Left renal pelvis (tissue), 4 donors: ENCODE results near the gene FOXD4L3. TPM values are rescaled to one million over a fixed set of nuclear protein-coding genes. Genes with fewer than 3 reads are reported as not detected.
"Not testable (repeated sequence)": the region's sequence is repeated elsewhere in the genome, so short reads cannot be mapped to it uniquely, and the experiment has no call there.

Experiments
- DNase-seq, 4 donors: peaks; one replicate each; pipeline ENCODE4 v3.0.0-alpha.2; 2013; ENCODE audit warnings: low read depth in 4 of 4, low spot score in 3 of 4
- polyA plus RNA-seq, 4 donors: library from polyadenylated mRNA; unstranded; fragments of 120-200 nt; gene quantifications; one replicate each; pipeline ENCODE4 v1.2.1, GENCODE V29; 2013; ENCODE audit not compliant: insufficient read length in 4 of 4

FOXD4L3 gene
- polyA plus RNA-seq, result not detected

DNA sequence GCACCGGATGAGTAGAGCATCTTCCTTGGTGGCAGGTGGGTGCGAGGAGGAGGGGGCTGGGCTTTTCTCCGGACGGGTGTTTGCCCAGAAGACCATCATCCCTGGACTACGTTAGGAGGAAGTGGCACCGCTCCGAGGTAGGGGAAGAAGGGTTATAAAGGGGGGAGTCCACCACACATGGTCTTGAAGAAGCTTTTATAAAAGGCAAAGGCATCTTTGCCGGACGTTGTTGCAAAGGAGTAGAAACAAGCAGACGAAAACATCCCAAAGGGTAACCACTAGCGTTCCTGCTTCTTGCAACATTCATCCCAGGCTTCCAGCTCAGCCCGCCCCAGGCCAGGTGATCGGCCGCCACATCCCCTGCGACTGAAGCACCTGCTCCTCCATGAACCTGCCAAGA, at the start of gene FOXD4L3:
Gene FOXD4L3 (plus strand): TSS at position 301 of the 400 bp plus-strand sequence. CDS start 85 bp downstream, at position 386.
- DNase-seq, result not testable (repeated sequence)

DNA sequence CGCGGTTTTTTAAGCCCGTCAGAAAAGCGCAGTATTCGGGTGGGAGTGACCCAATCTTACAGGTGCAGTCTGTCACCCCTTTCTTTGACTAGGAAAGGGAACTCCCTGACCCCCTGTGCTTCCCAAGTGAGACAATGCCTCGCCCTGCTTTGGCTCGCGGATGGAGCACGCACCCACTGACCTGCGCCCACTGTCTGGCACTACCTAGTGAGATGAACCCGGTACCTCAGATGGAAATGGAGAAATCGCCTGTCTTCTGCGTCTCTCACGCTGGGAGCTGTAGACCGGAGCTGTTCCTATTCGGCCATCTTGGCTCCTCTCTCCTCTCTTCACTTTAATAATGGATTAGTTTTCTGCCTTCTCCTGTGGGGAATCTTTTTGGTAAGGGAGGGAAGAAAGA, 21.6 kb upstream of the FOXD4L3 start:
- DNase-seq, result not testable (repeated sequence)

DNA sequence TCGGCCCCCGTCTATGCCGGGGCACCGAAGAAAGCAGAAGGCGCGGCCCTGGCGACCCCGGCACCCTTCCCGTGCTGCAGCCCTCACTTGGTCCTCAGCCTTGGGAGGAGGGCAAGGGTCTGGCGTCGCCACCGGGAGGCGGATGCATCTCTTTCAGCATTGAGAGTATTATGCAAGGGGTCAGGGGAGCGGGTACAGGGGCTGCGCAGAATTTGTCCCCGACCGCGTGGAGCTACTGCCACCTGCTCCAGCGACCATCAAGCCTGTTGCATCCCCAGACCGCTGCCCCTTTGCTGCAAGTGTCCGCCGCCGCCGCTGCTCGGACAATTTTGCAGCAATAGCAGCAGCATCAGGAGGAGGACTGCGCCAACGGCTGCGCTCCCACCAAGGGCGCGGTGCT, 1.1 kb downstream of the FOXD4L3 start:
- not testable (repeated sequence) for DNase-seq

DNA sequence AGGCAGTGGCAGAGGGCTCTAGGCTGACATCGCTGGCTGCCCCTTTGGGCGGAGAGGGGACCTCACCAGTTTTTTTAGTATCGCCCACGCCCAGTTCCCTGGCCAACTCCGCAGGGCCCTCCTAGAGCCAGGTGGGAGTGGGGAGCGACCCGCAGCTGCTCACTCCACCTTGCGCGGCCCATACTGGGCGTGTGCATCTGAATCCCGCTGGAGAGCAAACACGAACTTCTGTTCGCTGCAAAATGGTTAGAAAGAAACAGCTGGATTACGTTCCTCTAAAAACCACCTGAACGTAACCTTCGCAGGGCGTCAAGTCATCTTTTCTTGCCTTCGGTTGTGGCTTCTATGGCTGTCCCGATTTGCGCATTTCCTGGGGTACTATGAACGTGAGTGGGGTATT, 1.5 kb downstream of the FOXD4L3 start:
- not testable (repeated sequence) for DNase-seq

DNA sequence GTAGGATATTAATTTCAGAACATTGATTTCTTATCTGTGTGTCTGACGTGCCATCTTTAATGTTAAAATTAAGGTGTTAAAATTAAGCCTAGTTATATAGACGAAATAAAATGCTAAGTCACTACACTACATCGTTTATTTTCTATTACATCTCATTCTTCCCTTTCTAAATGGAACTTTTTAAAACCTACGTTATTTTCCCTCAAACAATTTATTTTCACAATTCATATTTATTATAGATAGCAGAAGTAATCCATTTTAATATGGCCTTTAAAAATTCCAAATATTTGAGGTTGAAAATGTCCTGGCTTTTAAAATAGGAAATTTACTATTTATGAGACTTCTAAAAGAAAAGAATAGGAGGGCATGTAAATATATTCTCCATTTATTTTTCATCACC, 2.1 kb downstream of the FOXD4L3 start:
- not testable (repeated sequence) for DNase-seq

DNA sequence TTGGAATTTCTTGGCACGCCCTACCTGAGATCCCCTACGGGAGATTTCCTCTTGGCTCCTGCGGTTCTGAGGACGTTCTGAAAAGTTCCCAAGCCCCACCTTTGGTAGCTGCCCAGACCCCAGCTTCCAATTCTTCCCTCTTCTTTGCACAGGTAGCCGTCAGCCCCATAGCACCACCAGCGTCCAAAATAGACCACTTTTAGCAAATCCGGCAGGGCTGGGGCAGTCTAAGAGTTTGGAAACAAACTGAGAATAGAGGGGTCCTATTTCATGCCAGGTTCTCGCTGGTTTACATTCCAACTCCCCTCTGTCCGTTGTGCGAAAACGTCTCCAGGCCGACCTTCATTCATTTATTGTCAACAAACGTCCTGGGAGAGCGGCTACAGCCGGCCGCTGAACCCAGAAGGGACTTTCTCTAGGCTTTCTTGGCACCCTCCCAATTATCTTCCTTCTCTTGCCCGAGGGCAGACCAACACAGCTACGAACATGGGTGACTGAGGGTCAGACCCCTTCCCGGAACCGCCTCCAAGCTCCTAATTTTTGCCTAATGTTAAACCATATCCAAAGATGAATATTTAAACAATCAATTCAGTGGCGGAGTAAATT, 3.1 kb downstream of the FOXD4L3 start:
- not testable (repeated sequence) for DNase-seq

DNA sequence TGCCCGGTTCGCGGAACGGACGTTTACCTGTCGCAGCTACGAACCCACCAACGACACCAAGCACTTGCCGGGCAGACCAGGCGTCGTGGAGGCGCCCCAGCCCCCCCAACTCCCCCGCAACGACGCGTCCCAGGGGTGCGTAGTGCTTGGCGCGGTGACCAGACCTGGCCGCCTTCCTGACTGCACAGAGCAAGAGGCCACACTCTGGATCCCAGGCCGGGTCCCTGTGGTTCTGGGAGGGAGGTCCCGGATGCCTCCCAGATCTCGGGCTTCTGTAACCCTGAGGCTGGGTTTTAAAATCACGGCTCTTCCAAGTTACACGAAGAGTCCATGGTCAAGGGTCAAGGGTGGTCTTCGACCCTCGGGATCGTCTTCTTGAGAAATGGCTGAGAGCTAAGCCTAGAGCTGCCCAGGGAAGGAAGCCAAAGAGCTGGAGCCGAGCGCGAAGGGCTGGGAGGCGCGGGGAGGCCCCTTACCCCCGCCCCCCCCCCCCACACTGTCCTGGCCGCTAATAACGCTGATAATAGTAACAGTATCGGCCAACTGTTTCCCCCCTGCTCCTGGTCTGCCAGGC, 3.8 kb downstream of the FOXD4L3 start:
- not testable (repeated sequence) for DNase-seq

DNA sequence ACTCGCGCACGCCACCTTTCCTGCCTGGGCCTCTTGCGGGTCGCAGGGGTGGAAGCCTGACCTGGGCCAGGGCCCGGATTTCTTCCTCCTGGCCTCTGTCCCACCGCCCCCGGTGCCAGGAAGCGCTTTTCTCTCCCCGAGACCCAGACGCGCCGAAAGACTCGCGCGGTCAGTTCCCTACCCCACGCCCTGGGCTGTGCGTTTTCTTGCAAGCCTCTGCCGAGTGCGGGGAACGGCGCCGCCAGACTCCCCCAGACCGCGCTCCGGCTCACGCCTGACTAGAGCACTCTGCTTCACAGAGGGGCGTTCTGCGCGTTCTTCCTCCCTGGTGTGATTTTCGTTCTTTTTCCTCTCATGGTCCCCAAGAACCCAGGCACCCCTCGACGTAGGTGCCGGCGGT, 4.5 kb downstream of the FOXD4L3 start:
- not testable (repeated sequence) for DNase-seq

DNA sequence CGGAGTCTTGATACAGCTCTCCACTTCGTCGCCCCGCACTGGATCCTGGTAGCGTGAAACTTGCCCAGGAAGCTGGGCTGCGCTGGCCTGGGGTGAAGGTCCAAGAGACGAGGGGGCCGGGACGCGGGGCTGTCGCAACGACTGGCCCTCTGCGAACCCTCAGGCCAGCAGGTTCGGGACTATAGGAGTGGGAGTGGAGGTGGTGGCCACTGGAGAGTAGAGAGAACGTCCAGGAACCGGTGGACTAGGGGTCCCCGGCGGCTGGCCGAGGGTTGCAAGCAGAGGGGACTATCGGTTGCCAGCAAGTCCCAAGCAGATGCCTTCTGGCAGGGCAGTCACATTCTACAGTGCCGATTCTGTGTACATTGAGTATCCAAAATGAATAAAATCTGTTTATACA, 5.0 kb downstream of the FOXD4L3 start:
- DNase-seq, result not testable (repeated sequence)

DNA sequence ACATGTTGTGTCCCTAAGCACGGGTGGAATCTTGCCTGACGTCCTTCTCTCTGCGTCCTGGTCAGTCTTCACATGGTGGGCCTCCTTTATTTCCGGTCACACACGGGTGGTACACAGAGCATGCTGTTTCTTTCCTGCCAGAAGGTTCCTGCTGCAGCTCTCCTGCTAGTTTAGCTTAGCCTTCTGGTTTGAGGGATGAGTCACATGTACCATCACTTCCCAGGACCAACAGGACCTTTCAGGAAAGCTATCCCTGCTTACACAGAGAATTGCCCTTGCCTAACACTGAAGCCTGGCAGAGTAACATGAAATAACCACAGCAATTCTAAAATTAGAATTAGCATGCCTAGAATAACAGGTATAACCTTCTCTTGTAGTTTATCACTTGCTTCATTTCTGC, 8.5 kb downstream of the FOXD4L3 start:
- DNase-seq, result not testable (repeated sequence)

DNA sequence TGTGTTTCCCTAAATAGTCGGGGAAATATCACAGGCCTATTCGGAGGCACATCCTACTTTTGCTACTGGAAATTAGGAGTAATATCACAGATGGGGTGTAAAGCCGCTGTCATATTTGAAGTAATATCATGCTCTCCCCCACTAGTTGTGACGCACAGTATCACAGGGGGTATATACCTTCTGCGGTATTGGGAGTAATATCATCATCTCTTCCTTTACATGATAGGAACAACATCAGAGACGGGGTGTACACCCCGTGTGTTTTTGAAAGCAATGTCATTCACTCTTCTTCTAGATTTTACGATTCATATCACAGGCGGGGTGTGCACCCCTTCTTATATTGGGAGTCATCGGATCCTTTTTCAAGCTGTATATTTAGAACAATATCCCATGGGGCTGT, 15.5 kb downstream of the FOXD4L3 start:
- not testable (repeated sequence) for DNase-seq

DNA sequence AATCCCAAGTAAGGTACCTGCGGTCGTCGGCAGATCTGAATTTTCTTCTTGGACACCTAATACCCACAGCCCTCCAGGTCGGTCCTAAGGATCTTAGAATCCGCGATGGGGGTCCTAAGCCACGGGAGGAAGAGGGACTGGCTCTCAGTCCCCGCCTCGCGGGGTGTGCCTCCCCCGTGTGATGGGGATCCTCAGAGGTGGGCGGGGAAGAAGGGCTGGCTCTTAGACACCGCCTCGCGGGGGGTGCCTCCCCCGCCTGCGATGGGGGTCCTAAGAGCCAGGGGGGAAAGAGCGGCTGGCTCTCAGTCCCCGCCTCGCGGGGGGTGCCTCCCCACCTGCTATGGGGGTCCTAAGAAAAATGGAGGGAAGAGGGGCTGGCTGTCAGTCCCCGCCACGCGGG, 21.1 kb downstream of the FOXD4L3 start:
- DNase-seq, result not testable (repeated sequence)

DNA sequence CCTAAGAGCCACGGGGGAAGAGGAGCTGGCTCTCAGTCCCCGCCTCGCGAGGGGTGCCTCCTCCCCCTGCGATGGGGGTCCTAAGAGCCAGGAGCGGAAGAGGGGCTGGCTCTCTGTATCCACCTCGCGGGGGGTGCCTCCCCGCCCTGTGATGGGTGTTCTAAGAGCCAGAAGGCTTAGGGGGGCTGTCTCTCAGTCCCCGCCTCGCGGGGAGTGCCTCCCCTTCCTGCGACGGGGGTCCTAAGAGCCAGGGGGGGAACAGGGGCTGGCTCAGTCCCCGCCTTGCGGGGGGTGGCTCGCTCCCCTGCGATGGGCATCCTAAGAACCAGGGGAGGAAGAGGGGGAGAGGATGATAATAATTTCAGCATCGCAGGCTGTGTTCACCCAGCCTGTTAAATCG, 21.9 kb downstream of the FOXD4L3 start:
- DNase-seq, result not testable (repeated sequence)

DNA sequence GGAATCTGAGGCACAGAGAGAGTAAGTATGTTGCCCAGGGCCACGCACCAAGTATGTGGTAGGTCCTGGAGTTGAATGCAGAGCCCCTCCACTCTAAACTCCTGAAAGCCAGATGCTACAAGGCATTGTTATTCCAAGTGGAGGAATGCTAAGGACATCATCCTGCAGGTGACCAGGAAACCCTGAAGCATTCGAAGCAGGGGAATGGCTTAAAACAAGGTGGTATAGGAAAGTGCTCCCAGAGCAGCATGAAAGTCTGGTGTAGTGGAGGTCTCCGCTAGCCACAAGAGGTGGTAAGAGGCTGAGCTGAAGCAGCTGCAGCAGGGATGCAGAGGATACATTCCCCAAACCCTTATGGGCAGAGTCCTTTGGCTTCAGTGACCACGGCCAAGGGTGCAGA, 26.4 kb downstream of the FOXD4L3 start:
- DNase-seq, result not testable (repeated sequence)

DNA sequence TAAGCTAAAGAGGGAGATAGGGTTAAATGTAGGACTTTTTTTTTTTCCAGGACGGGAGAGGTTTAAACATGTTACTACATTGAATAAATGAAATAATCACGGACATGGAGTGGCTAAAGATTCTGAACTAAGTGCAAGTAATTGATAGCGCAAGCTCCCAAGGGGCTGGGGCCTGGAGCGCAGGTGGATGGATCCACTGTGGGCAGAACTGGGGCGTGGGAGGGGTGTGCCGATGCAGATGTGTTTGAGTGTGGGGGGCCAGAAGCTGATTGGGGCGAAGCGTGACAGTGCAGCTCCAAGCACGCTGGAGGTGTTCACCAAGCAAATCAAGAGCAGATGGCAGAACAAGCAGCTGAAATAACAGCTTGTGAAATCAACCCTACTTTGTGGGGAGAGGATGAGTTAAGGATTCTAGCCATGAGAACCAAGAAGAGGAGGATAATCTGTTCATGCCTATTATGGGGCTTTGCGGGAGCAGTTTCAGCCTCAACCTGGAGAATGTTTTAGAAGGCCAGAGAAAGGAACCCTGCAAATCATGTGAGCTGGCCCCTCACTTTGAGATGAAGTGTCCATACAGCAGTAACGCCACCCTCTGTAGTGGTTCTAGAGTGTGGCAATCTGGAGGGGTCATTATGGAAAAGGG, 28.0 kb downstream of the FOXD4L3 start:
- not testable (repeated sequence) for DNase-seq

DNA sequence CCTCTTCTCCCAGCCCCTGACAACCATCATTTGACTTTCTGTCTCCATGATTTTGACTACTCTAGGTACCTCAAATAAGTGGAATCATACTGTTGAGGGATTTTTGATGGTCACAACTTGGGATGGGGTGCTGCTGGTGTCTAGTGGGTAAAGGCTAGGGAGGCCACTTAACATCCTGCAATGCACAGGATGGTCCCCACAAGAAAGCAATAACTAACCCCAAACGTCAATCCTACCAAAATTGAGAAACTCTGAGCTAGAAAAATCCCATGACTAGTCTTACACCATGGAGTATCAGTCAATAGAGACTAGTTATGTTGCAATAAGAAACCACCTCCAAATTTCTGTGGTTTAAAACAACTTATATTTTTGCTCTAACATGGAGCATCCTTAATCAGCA, 29.5 kb downstream of the FOXD4L3 start:
- not testable (repeated sequence) for DNase-seq

DNA sequence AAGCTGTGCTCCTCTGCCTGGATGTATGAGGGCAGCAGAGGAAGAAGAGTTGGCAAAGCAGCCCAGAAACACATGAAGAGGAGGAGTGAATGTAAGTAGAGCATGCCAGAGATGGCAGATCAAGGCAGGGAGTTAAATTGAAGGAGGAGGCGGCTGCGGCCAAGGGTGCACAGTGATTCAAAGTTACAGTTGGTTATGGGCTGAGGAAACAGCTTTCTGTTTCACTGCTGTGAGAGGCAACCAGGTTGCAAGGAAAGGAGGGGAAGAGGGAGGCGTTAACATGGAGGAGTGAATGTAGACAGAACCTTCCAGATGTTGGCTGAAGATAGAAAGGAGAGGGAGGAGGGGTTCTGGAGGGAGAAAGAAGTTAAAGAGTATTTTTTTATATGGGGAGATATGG, 33.3 kb downstream of the FOXD4L3 start:
- not testable (repeated sequence) for DNase-seq

DNA sequence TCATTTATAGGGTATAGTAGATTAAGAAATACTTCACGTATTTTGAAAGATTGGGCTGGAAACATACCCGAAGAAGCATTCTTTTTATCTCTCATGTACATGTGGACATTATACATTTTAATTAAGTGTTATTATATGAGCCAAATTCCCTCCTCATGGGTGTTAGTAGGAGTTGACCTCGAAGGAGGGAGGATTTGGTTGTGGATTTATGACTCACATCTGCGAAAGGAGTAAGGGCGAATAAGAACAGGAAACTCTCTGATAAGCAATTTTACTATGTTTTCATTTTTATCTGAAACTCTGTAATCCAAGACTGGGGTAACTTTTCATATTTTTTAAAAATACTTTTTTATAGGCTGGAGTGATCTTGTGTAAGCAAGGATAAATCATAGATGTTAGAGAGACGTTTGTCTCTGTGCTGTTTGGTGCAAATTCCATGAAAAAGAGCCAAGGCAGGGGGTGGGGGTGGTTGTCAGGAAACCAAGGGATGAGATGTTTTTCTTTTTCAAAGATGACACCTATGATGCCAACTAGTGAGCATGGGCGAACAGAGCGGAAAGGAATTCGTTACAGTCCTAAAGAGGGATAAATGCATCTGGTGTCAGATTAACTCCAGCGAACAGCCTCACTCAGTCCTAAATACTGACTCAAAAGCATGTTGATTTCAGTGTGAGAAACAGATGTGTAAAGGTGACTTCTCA, 34.1 kb downstream of the FOXD4L3 start:
- DNase-seq, result not testable (repeated sequence)

DNA sequence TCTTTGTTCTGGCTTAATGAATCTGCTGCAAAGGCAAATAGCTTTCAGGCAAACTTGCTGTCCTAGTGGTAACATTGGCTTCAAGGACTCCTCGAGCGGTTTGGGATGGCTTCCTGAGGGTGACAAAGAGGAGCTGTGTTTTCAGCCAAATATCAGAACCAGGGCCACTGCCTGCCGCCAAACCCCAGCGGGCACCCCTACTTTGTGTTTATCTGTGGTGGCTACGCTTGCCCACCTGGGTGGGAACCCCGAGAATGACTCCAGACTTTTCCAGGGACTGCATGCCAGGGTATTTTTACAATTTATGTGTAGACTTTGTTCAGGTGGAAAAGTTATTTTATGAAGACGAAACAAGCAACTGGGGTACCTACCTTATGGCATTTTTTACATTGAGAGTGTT, 35.3 kb downstream of the FOXD4L3 start:
- not testable (repeated sequence) for DNase-seq

DNA sequence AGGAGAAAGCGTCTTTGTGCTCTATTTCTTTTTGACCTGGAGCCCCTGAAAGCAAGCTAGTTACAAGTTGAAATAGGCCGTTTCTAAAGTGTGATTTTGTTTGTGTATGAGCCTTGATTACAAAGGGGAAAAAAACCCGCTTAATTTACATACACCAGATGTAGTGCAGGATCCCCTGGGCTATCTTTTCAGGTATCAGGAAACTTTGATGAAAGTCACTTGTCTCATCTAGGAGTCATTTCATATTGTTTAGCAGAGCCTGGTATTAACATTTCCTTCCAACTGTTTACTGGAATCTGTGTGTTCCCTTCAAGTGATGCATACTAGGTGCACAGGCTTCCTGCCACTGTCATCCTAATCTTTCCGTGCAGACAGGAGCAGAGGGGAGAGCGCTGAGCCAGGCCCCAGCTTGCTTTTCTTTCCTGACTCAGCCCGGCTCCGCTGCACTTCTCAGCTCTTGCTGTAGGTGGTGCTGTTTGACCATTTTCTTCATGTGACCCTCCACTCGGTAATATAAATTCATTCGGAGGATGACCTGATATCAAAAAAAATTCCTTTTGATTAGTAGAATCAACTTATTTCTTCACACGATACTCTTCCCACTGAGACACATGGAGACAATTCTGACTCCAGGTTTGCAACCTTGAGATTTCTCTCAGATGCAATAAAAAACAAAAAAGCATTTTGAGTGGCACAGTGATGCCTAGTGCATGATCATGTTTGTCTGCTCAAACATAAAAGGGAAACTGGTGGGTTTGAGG, 39.8 kb downstream of the FOXD4L3 start:
- not testable (repeated sequence) for DNase-seq

DNA sequence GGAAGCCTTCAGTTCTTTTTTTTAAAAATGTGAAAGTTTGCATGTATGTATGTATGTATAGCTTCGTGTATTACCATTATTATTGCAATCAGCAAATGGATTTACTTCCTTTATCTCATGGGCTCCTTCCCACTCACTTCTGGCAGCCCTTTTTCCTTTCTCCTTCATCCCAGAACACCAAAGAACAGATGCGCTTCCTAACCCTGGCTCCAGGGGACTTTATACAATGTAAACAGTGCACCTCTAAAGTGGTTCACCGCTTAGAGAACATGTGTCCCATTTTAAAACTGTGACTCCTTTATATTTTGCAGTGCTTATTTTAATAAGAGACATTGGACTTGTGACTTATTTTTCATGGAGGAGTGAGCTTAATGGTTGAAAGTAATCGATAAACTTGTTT, 40.6 kb downstream of the FOXD4L3 start:
- not testable (repeated sequence) for DNase-seq
